NK-92 (cell line): ENCODE data around the gene CMSS1.

Experiments used
- DNase-seq: peaks from one replicate; lab custom pipeline; 2025; ENCODE audit not compliant: unreplicated experiment; lab: John Stamatoyannopoulos, UW

The CMSS1 gene

DNA sequence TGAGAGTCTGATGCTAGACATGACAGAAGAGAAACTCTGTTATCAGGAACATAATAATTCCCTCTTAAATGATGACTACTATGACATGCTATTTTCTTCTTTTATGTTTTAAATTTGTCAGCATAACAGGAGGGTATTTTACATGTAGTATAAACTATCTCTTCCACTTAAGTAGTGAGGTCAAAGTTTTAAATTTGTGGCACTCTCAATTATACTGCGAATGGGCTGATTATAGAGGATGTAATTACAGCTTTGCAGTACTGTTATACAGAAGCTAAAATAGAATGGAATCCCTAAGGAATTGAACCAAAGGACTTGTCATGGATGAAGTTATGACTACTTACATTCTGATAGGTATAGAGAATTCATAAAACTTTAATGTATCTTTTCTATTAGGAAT, 34.3 kb downstream of the CMSS1 start:
- no peak for DNase-seq

DNA sequence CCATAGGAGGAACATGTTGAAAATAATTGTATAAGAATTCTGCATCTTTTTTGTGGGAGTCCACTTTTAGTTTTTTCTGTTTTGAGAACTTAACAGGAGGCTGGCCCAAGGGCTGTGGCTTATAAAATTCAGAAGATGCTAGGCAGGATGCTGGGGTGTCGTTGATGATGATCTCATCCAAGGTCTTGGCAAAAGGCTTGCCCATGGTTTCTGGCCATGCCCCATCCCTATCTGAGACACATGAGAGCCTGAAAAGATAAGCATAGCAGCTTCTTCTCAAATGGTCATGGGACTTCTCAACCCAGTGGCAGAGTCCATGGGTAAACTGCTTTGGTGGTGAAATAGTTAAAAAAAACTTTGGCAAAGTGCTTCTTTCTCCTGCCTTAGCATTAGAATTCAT, 35.2 kb downstream of the CMSS1 start:
- DNase-seq: no peak

DNA sequence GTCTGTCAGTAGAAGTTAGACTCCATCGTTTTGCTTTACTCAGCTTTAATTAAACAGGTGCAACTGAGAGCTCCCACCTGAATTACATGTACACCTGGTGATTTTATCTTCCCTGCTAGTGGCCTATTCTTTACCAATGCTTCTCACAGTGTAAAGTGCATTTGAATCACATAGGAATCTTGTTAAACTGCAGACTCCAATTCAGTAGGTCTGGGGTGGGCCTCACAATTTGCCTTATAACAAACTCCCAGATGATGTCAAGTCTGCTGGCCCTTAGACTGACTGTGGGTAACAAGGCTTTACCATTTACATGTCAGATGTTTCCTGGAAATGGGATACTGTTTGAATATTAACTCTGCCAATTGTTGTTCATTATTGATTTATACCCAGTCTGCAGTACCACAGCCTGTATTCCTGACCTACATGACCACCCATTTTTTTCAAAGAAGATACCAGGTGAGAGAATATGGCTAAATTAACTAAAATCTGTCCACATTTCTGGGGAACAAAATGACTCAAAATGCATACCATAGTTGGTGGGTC, 37.2 kb downstream of the CMSS1 start:
- no peak for DNase-seq

DNA sequence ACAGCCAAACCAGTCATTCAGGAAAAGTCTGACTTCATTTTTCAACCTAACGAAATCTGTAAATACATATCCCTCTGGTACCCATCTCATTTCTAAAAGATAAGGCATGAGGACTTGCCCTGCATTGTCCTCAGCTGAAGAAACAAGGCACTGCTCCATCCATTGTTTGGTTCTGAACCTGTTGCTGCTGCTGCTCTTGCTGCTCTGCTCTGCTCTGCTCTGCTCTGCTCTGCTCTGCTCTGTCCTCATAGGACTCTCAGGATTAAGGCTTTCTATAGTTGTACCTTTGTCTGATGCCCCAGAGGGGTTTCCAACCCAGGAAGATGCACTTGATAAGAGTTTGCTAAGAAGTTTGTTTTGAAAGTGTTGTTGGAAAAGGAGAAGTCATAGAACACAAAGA, 38.2 kb downstream of the CMSS1 start:
- DNase-seq: no peak

DNA sequence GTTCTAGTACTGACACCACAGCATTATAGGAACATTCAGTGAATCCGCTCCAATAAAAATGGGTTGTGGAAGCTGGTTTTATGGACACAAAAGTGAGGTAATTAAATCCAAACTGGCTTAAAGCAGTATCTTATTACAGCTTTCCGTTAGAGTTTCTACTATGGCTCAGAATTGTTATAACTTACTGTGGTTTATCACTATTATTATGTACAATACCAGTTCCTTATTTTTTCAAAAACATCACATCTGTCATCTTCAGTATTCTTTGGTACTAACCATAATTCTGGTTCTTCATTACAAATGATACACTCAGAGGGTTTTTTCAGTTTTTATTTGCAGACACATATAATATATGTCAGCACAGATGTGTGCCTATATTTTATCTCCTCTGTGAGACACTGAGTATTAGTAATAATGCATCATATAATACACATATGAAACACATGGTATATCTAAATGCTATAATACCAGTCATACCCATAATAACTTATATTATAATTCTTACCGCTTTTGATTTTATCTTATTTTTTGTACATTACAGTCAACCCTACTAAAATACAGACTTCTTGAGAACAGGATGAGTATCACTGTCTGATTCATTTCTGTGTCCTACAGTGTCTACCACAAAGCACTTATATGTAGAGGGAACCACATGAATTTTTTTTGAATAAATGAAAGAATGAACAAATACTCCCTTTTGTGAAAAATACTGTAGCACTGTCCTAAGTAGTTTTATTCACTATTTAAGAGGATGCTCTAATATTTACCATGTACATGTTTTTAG, 39.0 kb downstream of the CMSS1 start:
- no peak for DNase-seq

DNA sequence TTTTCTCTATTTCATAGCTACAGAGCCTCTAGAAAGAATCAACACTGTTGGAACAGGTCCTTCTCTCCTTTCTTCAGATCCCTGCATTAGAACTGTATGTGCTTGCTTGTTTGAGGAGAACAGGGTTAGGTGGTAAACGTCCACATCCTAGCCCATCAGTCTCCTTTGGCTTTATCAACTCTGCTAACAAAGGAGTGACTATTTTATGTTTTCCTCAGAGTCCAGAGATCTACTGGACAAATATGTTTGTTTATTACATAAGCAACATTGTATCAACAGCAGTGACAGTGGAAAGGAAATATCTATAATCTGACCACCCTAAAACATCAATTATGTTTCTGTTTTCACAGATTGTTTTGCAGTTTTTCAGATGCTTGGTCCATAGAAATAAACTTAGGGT, 39.6 kb downstream of the CMSS1 start:
- DNase-seq: no peak

DNA sequence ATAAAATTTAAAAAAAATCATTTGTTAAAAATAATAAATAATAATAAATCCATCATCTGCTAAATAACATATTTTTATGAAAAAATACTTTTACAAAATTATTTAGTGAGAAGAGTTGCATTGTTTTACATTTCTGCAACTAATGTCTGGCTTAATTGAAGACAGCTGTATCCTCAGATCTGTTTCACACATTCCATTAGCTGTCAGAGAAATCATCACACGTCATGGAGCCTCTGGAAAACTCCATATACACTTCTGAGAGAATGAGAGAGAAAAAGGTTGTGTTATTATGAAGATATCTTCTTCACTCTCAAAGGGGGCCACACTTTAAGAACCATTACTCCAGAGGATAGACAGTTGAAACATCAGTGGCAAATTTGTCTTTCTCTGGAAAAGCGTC, 40.8 kb downstream of the CMSS1 start:
- no peak for DNase-seq

DNA sequence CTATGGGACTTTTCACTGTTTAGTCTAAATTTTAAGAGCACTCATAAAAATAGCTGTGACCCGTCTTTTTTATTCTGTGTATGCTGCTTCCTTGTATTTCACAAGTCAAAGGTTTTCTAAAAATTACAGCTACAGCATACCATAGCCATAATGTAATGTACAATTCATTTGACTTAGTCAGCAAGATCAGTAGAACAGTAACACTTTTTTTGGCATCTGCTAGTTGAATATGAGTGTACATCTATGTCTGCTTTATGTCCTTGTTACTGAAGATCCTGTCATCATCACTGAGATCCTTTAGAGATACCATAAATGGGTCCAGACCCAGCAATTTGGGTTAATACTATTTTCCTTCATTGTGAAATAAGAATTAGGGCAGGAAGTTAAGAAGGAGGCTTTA, 42.2 kb downstream of the CMSS1 start:
- no peak for DNase-seq

DNA sequence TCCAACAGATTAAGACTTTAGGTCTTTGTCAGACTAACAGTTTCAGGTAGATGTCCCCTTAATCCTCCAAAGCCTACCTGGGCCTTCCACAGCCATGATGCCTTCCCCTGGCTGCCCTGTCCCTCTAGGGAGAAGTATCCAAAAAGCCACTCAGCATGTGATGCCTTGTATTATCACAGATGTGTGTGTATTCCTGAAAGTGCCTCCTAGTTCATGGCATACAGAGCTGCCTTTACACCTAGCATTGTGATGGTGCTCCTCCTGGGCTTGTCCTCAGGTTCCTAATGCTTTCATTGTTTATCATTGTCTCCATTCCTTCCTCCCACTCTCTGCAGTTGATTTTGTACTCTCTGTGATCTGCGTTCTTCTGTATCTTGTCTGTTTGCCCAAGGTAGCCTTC, 43.6 kb downstream of the CMSS1 start:
- DNase-seq: no peak

DNA sequence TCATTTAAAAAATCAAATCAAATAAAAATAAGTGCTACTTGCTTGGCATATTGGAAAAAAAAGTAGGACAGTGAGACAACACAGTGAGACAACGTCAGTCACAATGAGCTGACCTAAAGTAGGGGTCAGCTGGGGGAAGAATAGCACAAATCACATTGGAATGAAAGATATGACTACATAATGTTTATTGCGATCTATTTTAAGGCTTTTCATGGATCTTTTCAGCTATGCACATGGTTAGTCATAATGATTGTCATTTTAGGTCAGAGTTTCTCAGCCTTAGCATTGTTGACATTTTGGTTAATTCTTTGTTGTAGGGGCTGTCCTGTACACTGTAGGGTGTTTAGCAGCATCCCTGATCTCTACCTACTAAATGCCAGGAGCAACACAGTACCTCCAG, 44.5 kb downstream of the CMSS1 start:
- DNase-seq: no peak

DNA sequence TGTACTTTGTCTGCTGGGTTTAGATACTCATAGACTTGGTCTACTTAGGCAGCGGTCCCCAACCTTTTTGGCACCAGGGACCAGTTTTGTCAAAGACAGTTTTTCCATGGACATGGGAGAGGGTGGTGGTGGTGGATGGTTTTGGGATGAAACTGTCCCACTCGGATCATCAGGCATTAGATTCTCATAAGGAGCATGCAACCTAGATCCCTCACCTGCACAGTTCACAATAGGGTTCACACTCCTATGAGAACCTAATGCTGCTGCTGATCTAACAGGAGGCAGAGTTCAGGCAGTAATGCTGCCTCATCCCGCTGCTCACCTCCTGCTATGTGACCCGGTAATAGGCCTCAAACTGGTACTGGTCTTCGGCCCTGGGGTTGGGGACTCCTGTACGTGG, 45.3 kb downstream of the CMSS1 start:
- no peak for DNase-seq

DNA sequence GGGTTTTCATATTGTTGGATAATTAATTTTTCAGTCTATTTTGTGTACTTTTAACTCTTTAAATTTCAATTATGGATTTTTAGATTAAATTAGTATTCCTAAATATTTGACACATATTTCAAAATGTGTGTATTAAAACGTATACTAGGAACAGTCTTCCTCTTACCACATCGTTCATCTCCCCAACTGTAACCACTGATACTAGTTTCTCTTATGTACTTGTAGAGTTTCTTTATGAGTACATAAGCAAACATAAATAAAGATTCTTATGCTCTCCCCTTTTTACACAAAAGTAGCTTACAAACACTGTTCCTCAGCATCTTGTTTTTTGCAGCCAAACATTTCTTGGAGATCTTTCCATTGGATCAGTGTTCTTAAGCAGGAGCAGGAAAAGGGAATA, 45.9 kb downstream of the CMSS1 start:
- no peak for DNase-seq

DNA sequence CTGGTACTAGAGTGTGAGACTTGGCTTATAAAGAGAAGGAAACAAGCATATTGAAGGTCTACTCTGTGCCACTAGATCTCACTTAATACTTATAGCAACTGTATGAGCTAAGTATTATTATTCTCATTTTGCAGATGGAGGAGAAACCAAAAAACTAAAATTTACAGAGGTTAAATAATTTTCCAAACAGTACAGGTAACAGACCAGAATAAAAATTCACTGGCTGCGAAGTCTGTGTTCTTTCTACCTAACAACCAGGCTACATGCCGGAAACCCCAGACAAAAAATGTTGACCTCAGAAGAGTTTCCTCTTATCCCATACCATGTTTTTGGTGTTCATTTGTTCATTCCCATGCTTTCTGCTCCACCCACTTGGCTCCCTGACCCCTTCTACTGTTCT, 46.6 kb downstream of the CMSS1 start:
- no peak for DNase-seq

DNA sequence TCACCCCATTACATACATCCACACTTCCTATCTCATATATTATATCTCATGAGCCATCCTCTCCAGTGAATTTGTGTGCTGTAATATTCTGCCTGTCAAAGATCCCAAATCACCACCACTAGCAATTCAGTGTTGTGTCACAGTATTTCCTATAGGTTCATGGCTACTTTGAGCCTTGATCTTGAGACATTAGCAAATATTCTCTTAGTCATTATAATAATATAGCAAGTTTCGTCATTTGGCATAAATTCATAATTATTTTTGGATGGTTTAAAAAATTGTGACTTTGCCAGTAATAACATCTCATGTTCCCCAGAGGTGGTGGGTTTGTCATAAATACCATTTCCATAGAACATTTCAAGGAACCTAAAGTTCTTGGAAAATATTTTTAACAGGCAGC, 47.7 kb downstream of the CMSS1 start:
- no peak for DNase-seq

DNA sequence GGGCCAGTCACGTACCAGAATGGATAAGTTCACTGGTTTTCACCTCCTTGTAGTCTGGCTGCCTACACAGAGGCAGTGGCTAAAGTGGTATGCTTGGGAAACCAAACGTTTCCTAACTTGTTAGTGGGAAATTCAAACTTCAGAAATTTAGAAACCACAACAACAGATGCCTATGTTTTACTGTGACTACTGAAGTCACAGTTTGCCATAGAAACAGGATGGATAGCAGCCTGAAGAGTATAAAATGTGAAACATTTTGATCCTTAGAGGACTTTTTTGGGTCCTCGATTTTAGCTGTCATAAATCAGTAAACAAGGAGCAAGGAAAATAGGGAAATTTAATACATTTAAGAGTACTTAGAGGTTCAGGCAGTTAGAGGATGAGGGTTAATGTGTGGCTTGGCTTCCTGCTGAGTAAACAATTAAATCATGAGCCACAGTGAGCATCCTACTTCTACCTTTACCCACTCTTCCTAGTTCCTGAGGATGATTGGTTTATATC, 48.6 kb downstream of the CMSS1 start:
- DNase-seq: no peak

DNA sequence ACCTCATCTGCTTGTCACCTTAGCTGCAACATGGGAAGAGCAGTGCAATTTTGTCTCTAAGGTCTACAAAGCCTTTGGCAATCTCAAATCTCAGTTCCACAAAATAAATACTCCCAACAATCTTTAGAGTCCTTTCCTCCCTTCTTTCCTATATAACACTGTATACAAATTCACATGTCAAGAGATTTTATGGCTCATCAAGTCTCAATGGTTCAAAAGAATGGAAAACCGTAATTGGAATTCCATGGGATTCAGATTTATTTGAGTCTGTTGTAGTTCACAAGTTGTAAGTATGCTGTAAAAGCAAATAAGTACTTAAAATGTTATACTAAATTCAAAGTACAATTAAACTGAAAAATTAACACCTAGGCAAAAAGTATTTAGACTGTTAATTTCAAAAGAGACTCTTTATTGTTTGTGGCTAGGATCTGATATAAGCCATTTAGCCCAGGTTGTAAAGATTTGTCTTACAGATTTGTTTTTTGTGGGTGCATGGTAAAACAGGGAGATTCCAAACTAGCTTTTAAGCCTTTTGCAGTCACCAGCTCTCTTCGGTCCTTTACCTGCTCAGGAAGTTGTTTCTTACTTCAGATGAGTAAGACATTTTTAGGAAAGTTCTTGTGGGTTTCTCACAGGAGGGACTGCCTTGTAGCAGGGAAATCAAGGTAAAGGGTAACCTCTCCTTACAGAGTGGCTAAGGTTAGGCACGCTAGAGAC, 50.1 kb downstream of the CMSS1 start:
- DNase-seq: no peak

DNA sequence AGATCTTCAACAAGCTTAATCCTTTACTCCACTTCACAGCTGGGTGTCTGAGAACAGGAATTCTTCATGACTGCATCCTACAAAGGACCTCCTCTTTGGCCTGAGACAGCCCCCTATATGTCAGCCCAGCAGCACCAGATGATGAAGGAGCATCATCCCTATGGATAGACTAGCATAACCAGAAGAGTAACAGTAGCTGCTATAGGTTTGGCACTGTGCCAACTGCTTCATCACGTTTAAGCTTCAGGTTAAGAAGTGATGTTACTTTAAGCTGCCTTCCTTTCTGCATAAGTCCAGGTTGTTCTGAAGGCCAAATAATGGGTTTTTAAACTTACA, 50.6 kb downstream of the CMSS1 start:
- no peak for DNase-seq

DNA sequence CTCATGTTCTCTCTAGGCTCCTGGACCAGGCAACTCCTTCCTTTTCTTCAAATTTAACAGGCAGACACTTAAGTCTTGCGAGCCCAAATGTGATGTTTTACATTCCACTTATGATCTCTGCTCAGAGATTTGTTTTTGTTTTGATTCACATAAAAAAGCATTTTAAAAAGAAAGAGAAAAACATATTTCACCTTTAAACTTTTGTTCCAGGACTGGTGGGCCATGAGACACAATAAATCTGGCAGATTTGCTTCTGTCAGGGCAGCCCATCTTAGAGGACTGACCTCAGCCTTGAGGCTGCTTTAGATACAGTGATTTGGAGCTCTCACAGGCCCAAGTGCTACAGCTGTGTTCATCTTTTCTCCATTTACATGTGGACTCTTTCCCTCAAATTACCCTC, 52.0 kb downstream of the CMSS1 start:
- DNase-seq: no peak

DNA sequence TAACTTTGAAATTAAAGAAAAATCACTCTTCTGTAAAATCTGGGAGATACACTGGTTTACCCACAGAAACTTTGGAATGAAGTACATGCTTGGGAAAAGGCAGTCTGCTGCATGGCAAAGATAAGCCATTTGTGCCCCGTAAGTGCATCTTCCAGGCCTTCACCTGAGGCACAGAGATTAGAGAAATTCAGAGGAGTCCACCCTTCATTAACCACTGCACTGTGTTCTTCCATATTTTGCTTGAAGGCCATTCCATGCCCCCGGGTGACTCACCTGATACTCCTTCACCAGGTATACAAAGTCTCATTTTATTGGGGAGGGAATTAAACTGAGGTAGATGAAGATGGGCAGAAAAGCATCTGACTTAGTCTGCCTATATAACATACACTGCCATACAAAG, 53.0 kb downstream of the CMSS1 start:
- DNase-seq: no peak

DNA sequence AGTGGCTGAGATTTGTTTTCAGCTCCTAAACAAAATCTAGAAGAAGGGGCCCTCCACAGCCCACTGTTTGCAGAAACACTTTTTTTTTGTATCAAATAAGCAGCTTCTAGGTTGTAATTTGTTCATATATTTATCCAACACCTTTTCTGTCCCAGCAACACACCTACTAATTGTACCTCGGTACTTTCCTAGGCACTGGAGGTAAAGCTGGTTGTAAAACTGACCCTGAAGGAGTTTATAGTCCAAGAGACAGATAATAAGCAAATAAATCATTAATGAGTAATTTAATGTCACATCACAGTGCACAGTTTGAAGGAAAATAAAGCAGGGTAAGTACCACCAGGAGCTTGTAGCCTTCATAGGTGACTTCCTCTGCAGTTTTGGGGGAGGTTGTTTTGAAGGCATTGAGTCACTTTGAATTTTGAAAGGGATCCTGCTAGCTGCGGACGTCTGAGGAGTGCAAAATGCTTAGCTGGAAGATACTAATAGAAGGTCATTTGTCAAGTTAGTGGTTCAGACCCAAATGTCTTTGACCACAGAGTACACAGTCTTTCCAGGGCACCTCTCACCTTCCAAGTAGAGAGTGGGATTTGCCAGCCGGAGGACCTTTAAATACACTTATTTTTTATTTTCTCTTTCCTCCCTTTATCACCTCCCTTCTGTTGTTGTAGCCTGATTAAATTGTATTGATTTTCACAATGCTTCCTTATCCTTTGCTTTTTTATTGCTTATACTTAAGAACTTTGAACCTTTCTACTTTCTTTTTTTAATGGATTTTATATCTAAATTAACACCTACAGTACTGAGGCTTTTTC, 53.8 kb downstream of the CMSS1 start:
- no peak for DNase-seq

DNA sequence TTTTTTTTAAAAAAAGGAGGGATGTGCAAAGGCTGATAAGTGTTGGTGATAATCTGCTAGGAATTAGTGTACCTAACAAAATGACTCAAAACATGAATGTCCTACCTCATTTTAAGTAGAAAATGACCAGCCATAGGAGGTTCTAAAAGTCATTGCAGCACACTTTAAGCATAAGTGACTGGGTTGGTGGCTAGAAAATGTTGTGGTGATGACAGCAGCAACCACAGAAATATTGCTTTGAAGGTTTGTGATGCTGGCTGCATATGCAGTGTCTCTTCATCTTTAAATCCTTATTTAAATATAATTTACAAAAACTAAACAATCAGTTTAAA, 55.2 kb downstream of the CMSS1 start:
- DNase-seq: no peak
